IPS-18a (cell line): ENCODE measurements around the gene CLEC10A.

Source experiments
- H3K27ac ChIP-seq: one replicate; pipeline ENCODE4 v1.5.1; 2013; ENCODE audit warnings: low read length
- H3K27me3 ChIP-seq: one replicate; pipeline ENCODE4 v1.6.1; 2013; ENCODE audit warnings: mild to moderate bottlenecking, low read length; ENCODE audit not compliant: control insufficient read depth, insufficient read depth
- H3K36me3 ChIP-seq: one replicate; pipeline ENCODE4 v1.6.1; 2013; ENCODE audit warnings: low read depth, low read length; ENCODE audit not compliant: control insufficient read depth
- H3K4me1 ChIP-seq: one replicate; pipeline ENCODE4 v1.6.1; 2013; ENCODE audit warnings: low read depth, low read length; ENCODE audit not compliant: control insufficient read depth
- H3K4me3 ChIP-seq: one replicate; pipeline ENCODE4 v1.5.1; 2013; ENCODE audit warnings: low read length
- H3K9ac ChIP-seq: one replicate; pipeline ENCODE4 v1.6.1; 2013; ENCODE audit warnings: mild to moderate bottlenecking, low read length, moderate library complexity
- H3K9me3 ChIP-seq: one replicate; pipeline ENCODE4 v1.6.1; 2013; ENCODE audit warnings: low read depth, low read length; ENCODE audit not compliant: control insufficient read depth

The CLEC10A gene

DNA sequence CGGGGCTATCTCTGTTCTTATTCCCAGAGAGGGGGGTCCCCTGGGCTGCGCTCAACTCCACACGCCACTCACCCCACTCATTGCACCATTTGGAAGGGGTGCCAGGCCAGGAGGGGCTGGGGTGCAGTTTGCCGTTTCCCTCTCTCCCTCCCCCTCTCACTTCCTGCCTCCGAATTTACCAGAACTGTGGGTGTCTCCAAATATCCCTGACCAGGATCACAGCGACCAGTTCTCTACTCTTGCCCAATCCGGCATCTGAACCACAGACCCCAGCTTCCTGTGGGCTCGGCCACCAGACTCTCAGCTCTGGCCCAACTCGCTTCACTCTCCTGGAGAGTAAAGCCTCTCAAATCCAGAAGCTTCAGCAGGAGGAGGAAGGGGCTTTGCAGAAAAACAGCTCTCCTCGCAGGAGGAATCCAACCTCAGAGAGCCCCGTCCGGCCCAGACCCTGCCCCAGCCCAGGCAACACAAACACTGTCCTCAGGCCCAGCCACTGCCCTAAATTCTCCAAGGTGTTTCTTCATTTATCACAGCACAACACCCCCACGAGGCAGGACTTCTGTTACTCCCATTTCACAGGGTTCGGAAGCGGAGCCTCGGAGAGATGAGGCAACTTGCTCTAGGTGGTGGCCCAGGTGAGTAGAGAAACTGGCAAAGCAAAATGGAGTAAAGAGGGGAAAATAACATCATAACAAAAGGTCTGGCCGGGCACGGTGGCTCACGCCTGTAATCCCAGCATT is 35.0 kb upstream of the CLEC10A start:
- Histone ChIP-seq H3K4me1 (peaks cover 5% of the 10 kb centered on the region), H3K4me3 (no peak overlapping the region), H3K9me3 (no peaks in the 10 kb centered on the region), H3K27ac (no peak overlapping the region), H3K36me3 (no peaks in the 10 kb centered on the region), H3K9ac (no peak overlapping the region), H3K27me3 (no peaks in the 10 kb centered on the region)

- Histone ChIP-seq H3K4me1 (peaks cover 5% of the 10 kb centered on the region), H3K9me3 (no peaks in the 10 kb centered on the region), H3K36me3 (no peaks in the 10 kb centered on the region), H3K4me3 (no peak within 1 kb of the TSS), H3K27ac (no peak within 1 kb of the TSS), H3K27me3 (no peaks in the 10 kb centered on the region), H3K9ac (no peak within 1 kb of the TSS)
Measured at GRCh38 chr17:7114241-7114874, 34.3 kb upstream of the CLEC10A start, which contains the start of gene ASGR2. ASGR2 (minus strand) TSS chr17:7114822; CDS start chr17:7114240, 582 bp downstream.

DNA sequence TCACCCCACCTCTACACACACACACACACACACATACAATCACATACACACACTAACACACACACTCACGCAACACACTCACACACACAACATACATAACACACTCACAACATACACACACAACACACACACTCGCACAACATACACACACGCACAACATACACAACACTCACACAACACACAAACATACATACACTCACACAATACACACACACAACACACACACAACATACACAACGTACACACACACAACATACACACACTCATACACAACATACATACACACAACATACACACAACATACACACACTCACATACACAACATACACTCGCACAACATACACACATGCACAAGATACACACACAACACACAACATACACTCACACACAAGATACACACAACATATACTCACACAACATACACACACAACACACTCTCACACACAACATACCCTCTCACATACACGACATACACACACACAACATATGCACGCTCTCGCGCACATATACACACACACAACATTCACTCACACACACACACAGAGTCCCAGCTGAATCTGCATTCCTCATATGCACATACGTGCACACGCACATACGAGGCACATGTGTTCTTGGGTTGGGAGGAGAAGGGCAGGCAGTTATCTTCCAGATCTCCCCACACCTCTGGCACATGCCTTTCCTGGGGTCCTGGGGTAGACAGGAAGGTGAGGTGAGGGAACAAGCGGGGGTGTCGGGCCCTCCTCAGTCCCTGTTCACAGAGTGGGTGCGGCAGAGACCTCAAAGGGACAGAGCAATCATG is 33.4 kb upstream of the CLEC10A start:
- Histone ChIP-seq H3K4me3 (no peak overlapping the region), H3K4me1 (peaks cover 5% of the 10 kb centered on the region), H3K9ac (no peak overlapping the region), H3K27me3 (no peaks in the 10 kb centered on the region), H3K36me3 (no peaks in the 10 kb centered on the region), H3K9me3 (no peaks in the 10 kb centered on the region), H3K27ac (no peak overlapping the region)

DNA sequence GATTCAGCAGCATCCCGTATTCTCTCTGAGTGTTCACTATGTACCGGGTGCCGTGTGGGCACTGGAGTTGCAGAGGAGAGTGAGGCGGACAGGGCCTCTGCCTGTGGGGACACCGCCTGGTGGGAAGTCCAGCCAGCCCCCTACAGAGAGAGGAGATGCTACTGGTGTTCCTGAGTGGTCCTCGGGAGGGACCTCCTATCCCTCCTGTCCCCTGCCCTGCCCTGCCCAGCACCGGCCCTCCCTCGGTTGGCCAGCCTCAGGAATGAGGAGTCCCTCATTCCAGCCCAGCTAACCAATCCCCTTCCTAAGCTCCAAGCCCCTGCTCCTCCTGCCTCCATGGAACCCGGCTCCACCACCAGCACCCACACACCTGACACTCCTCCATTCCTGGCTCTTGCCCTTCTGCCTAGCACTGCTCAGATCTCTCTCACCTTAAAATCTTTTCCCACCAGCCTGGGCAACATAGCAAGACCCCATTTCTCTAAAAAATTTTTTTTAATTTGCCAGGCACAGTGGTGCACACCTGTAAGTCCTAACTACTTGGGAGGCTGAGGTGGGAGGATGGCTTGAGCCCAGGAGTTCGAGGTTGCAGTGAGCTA is 32.6 kb upstream of the CLEC10A start:
- Histone ChIP-seq H3K27me3 (no peaks in the 10 kb centered on the region), H3K9ac (no peak overlapping the region), H3K27ac (no peak overlapping the region), H3K4me1 (peaks cover 5% of the 10 kb centered on the region), H3K4me3 (no peak overlapping the region), H3K9me3 (no peaks in the 10 kb centered on the region), H3K36me3 (no peaks in the 10 kb centered on the region)

- H3K4me1 ChIP-seq = peaks cover 5% of the 10 kb centered on the region
- no peak overlapping the region for H3K4me3 ChIP-seq
- no peaks in the 10 kb centered on the region for H3K36me3 ChIP-seq
- no peaks in the 10 kb centered on the region for H3K9me3 ChIP-seq
- H3K9ac ChIP-seq = no peak overlapping the region
- H3K27me3 ChIP-seq = no peaks in the 10 kb centered on the region
- no peak overlapping the region for H3K27ac ChIP-seq
Measured at GRCh38 chr17:7111784-7112509, 31.9 kb upstream of the CLEC10A start.

DNA sequence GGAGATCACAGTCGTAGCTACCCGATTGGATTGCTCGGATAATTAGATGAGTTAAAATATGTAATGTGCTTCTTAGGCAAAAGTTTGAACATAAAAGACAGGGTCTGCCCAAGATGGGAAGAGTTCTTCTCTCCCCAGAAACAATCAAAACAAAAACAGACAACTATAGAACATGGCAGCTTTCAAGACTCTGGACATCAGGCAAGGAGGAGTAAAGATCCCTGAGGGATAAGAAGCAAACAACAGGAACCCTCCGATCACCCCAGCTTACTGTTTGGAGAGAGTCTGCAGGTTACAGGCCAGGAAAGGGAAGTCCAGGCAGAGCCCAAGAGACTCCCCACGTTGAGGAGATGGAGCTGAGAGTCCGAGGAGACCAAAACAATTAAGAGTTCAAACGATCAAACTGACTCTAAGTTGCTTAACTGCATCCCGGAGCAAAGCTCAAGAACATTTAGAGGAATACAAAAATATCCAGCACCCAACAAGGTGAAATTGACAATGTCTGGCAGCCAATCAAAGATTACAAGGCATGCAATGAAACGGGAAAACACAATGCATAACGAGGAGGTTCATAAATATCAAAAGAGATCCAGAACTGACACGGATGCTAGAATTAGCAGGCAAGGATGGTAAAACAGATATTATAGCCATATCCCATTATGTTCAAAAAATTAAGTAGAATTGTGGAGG is 30.7 kb upstream of the CLEC10A start:
- H3K4me3 ChIP-seq = no peak overlapping the region
- H3K27ac ChIP-seq = no peak overlapping the region
- H3K4me1 ChIP-seq = peaks cover 5% of the 10 kb centered on the region

GRCh38 chr17:7109461-7110322 is 29.6 kb upstream of the CLEC10A start:
- Histone ChIP-seq H3K27ac (no peak overlapping the region), H3K9me3 (no peaks in the 10 kb centered on the region), H3K4me3 (no peak overlapping the region), H3K4me1 (peaks cover under 1% of the 10 kb centered on the region), H3K9ac (no peak overlapping the region), H3K27me3 (no peaks in the 10 kb centered on the region), H3K36me3 (no peaks in the 10 kb centered on the region)

More for the DNA sequence above, 30.7 kb upstream of the CLEC10A start:
- no peaks in the 10 kb centered on the region for H3K36me3 ChIP-seq
- no peaks in the 10 kb centered on the region for H3K9me3 ChIP-seq
- no peak overlapping the region for H3K9ac ChIP-seq
- H3K27me3 ChIP-seq = no peaks in the 10 kb centered on the region

- no peak overlapping the region for H3K9ac ChIP-seq
- no peaks in the 10 kb centered on the region for H3K27me3 ChIP-seq
- H3K36me3 ChIP-seq = no peaks in the 10 kb centered on the region
- H3K27ac ChIP-seq = no peak overlapping the region
- H3K9me3 ChIP-seq = no peaks in the 10 kb centered on the region
- no peaks in the 10 kb centered on the region for H3K4me1 ChIP-seq
- H3K4me3 ChIP-seq = no peak overlapping the region
Measured at GRCh38 chr17:7108981-7109380, 28.9 kb upstream of the CLEC10A start.

DNA sequence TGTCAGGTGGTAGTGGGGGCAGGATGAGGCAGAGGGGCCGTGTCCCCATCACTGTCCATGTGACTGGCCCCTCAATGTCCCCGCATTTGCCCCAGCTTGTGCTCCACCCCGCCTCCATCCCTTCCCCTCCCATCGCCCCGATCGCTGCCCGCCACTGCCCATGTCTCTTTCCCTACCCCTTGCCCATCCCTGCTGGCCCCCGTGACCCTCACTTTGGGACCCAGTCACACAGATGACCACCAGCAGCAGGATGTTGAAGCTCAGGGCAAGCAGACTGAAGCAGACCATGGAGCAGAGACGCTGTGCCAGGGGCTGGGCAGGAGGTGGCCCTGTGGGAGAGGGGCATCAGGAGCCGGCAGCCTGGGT is 28.5 kb upstream of the CLEC10A start:
- Histone ChIP-seq H3K4me1 (no peaks in the 10 kb centered on the region), H3K27me3 (no peaks in the 10 kb centered on the region), H3K4me3 (no peak overlapping the region), H3K9me3 (no peaks in the 10 kb centered on the region), H3K36me3 (no peaks in the 10 kb centered on the region), H3K9ac (no peak overlapping the region), H3K27ac (no peak overlapping the region)
